IMR-90 (cell line): Measurements from ENCODE around the gene HSD3B2.

Source experiments
- BHLHE40 ChIP-seq: fragments of 150-350 bp; IDR thresholded peaks from 2 replicates; pipeline ENCODE4 v1.6.1; 2016; ENCODE audit warnings: mild to moderate bottlenecking, low read depth, low read length
- CEBPB ChIP-seq: IDR thresholded peaks from 2 replicates; pipeline ENCODE4 v1.6.1; 2012; ENCODE audit warnings: low read depth, low read length, improper control_type of control experiment
- CHD1 ChIP-seq: IDR thresholded peaks from 2 replicates; pipeline ENCODE4 v1.6.1; 2012; ENCODE audit warnings: low read depth, low read length, improper control_type of control experiment
- CTCF ChIP-seq: conservative IDR thresholded peaks from 2 replicates; pipeline ENCODE4 v1.5.1; 2012; ENCODE audit warnings: mild to moderate bottlenecking, low read depth, low read length, improper control_type of control experiment
- MAFK ChIP-seq: IDR thresholded peaks from 2 replicates; pipeline ENCODE4 v1.6.1; 2012; ENCODE audit warnings: low read depth, low read length, improper control_type of control experiment
- MAZ ChIP-seq: IDR thresholded peaks from 2 replicates; pipeline ENCODE4 v1.6.1; 2012; ENCODE audit warnings: low read depth, mild to moderate bottlenecking, low read length, improper control_type of control experiment, moderate library complexity, borderline replicate concordance
- MXI1 ChIP-seq: IDR thresholded peaks from 2 replicates; pipeline ENCODE4 v1.6.1; 2012; ENCODE audit warnings: low read depth, mild to moderate bottlenecking, low read length, moderate library complexity, borderline replicate concordance
- POLR2A ChIP-seq: IDR thresholded peaks from 2 replicates; pipeline ENCODE4 v1.6.1; 2012; ENCODE audit warnings: mild to moderate bottlenecking, low read depth, low read length
- RAD21 ChIP-seq: IDR thresholded peaks from 2 replicates; pipeline ENCODE4 v1.6.1; 2012; ENCODE audit warnings: low read length, improper control_type of control experiment
- RCOR1 ChIP-seq: IDR thresholded peaks from 2 replicates; pipeline ENCODE4 v1.6.1; 2012; ENCODE audit warnings: mild to moderate bottlenecking, low read length, improper control_type of control experiment; ENCODE audit not compliant: insufficient replicate concordance
- RFX5 ChIP-seq: IDR thresholded peaks from 2 replicates; pipeline ENCODE4 v1.8.0; 2012; ENCODE audit warnings: low read depth, mild to moderate bottlenecking, low read length, moderate library complexity
- SMC3 ChIP-seq: fragments of 150-350 bp; IDR thresholded peaks from 2 replicates; pipeline ENCODE4 v1.6.1; 2016; ENCODE audit warnings: low read depth, mild to moderate bottlenecking, antibody characterized with exemption, low read length, moderate library complexity
- TF ChIP-seq, protein P1 (sequence below): fragments of 150-350 bp; IDR thresholded peaks from 2 replicates; pipeline ENCODE4 v1.6.1; 2016; ENCODE audit warnings: low read depth, mild to moderate bottlenecking, low read length, moderate library complexity, borderline replicate concordance
- TF ChIP-seq, protein P2 (sequence below): fragments of 150-350 bp; IDR thresholded peaks from 2 replicates; pipeline ENCODE4 v1.6.1; 2017; ENCODE audit warnings: mild to moderate bottlenecking, antibody characterized with exemption, low read length, low read depth

DNA sequence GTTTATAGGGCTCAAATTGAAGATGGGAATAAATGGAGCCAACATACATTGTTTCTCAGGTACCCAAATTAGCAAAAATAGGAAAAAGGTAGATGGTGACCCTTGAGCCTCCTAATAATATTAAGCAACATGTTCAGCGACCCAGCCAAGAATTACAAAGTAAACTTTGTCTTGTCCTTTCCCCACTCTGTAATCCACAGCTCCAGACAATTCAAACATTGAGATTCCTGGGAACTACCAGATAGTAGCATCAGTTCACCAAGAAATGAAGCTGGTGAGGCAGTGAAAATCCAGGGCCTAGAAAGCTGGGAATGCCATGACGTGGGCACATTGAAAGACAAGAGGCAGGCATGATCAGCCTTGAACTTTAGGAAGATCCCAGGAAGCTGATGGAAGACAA is 34.6 kb upstream of the HSD3B2 start:
- no peak for TF ChIP-seq RAD21
- TF ChIP-seq CTCF, result no peak
- no peak for TF ChIP-seq CEBPB
- TF ChIP-seq, protein P1, sequence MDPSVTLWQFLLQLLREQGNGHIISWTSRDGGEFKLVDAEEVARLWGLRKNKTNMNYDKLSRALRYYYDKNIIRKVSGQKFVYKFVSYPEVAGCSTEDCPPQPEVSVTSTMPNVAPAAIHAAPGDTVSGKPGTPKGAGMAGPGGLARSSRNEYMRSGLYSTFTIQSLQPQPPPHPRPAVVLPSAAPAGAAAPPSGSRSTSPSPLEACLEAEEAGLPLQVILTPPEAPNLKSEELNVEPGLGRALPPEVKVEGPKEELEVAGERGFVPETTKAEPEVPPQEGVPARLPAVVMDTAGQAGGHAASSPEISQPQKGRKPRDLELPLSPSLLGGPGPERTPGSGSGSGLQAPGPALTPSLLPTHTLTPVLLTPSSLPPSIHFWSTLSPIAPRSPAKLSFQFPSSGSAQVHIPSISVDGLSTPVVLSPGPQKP, result no peak
- no peak for TF ChIP-seq RCOR1
- TF ChIP-seq, protein P2, sequence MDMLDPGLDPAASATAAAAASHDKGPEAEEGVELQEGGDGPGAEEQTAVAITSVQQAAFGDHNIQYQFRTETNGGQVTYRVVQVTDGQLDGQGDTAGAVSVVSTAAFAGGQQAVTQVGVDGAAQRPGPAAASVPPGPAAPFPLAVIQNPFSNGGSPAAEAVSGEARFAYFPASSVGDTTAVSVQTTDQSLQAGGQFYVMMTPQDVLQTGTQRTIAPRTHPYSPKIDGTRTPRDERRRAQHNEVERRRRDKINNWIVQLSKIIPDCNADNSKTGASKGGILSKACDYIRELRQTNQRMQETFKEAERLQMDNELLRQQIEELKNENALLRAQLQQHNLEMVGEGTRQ, result no peak
- TF ChIP-seq MAFK, result no peak
- no peak for TF ChIP-seq POLR2A
- TF ChIP-seq BHLHE40, result no peak
- no peak for TF ChIP-seq MXI1
- TF ChIP-seq CHD1, result no peak
- TF ChIP-seq MAZ, result no peak
- TF ChIP-seq RFX5, result no peak
- TF ChIP-seq SMC3, result no peak
